ENCODE measurements around the gene ATG7.
"Not testable (repeated sequence)": the region's sequence is repeated elsewhere in the genome, so short reads cannot be mapped to it uniquely, and the experiment has no call there.

Gene ATG7

DNA sequence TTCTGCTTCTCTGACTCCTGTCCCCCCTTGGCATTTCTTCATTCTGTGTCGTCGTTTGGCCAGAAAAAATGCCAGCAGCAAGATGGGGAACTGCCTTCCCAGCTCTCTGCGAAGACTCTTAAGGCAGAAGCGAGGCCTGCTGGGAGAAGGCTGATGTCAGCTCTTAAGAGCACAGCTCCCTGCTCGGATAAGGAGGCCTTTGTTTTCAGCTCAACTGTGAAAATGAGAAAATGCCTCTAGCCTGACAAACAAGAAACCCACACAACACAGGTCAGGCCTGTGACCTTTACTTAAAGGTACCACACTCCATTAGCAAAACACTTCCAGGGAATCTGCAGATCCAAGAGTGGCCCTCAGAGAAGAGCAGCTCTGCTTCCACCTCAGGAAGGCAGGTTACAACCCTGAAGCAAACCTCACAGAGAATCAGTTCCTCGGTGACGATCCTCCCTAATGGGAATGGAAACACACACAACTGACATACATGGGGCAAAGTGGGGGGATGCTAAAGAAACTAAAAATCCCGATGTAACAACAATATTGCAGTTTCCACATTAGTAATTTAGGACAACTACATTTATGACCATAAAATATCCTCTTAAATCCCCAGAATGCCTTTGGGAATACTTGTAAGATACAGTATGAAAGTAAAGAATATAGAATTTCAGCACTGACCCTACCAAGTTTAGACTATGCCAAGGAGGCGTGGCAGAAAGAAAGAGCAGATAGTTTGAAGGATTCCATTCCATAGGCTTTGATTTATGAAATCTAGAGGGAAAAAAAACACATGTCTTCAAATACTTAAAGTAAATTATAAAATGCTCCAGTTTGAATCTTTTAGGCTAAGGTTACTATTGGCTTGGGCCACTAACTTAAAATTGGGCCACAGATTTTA, 319.4 kb downstream of the ATG7 start:
- DNase-seq (ENCODE audit: low read depth) = no peak

DNA sequence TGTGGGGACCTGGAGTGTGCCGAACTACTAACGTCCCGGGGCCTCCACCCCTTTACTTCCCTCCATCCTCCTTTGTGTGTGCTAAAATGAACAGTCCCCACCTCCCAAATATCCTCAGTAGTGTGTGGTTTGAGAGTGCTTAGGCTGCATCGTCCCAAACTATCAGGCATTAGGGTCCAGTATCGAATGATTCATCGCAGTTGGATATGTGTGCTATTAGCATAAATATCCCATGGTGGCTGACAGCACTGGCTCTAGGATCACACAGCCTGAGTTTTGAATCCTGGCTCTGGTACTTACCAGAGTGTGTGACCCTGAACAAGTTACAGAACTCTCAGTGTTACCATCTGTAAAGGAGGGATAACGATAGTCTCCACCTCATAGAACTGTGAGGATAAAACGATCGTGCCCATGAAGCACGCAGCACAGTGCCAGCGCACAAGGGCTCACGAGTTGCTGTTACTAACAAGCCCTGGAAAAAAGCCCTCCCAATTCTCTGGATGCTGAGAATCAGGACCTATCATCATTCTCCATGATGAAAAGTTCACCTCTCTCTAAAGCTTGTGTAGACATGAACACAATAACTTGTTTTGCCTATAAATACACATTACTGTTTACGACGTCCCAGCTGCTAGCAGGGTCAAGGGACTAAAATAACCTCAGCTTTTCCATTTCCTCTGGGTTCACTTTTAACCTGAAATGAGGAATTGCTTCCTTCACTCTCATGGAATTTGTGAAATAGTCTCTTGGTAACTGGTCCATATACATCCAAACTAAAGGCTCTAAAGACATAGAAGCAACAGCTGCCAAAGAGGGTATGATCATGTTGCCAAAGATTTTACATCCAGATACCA, 320.5 kb downstream of the ATG7 start:
- DNase-seq (ENCODE audit: low read depth) = no peak

DNA sequence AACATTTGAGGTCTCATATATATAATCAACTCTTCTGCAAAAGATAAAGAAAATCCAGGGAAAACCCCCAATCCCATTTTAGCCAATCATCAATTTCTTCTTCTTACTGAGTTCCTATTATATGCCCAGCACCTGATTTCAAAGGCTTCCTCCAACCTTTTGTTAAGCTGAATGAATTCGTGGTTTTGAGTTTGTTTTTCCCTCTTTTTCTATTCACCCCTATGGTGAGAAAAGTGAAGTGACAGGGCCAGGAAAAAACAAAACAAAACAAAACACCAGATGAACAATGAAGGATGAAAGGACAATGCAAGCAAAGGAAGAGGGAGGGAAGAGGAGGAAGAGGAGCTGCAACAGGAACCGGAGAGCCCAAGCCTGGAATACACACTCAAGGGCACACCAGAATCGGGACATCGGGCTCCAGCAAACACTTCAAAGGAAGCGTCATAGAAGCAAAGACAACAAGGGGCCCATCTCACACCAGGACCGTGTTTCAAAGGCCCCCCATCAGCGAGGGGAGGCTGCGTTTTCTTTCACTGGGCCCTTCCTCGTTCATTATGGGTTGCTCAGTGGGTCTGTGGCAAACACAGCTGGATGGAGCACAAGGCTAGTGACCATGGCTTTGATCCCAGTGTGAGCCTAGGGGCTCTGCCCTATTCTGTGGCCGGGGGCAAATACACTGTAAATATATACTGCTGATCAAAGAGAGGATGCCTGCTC, 321.3 kb downstream of the ATG7 start:
- DNase-seq (ENCODE audit: low read depth) = no peak

DNA sequence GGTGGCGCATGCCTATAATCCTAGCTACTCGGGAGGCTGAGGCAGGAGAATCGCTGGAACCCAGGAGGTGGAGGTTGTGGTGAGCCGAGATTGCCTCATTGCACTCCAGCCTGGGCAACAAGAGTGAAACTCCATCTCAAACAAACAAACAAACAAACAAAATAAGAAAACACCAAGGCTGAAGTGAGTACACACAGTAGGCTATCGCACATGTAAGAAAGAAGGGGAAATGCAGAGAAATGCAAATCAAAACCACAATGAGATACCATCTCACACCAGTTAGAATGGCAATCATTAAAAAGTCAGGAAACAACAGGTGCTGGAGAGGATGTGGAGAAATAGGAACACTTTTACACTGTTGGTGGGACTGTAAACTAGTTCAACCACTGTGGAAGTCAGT, 322.8 kb downstream of the ATG7 start:
- DNase-seq (ENCODE audit: low read depth) = not testable (repeated sequence)

DNA sequence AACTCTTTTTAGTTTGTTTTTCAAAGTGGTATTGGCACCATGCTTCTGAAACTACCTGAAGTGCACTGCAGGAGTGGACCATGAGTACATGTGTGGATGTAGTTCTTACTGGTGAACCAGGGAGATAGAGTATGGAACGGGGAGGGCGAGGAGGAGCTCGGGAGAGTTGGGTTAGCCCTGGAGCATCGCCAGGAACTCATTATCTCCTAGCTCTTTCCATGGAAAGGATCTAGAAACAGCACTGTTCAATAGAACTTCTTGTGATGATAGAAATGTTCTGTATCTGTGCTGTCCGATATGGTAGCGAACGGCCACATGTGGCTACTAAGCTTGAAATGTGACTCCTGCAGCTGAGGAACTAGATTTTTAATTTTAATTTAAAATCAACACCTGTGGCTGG, 324.2 kb downstream of the ATG7 start:
- no peak for DNase-seq (ENCODE audit: low read depth)

DNA sequence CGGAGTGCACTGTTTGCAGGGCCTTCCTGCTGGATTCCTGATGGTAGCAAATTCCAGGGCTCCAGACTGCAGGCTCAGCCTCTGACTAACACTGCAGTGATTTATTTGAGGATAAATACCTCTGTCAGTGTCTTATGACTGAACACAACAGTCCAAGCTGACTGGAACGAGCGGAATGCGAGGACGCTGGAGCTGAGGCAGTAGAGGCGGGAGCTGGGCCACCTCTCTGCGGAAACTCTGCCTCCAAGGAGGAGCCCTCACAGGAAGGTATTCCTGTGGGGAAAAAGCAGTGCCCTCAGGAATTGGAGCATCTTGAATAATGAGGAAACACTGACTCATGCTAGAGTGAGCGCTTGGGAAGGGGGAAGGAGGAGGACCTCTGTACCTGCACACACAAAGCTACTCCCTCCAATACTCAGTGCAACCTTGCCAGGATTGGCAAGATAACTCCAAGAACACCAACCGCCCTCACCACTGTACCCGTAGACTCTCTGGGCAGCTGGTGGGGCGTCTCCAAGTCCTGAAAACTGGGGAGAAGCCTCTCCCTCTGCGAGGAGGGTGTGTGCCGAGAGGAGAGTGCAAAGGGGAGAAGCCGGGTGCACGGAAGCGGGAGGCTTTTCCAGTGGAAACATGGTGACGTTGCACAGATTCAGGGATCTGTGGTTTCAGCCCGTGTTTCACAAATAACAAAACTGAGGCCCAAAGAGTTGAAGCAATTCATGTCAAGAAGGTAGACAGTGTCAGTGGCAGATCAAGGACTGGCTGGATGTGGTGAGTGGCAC, 328.5 kb downstream of the ATG7 start:
- DNase-seq (ENCODE audit: low read depth) = no peak

DNA sequence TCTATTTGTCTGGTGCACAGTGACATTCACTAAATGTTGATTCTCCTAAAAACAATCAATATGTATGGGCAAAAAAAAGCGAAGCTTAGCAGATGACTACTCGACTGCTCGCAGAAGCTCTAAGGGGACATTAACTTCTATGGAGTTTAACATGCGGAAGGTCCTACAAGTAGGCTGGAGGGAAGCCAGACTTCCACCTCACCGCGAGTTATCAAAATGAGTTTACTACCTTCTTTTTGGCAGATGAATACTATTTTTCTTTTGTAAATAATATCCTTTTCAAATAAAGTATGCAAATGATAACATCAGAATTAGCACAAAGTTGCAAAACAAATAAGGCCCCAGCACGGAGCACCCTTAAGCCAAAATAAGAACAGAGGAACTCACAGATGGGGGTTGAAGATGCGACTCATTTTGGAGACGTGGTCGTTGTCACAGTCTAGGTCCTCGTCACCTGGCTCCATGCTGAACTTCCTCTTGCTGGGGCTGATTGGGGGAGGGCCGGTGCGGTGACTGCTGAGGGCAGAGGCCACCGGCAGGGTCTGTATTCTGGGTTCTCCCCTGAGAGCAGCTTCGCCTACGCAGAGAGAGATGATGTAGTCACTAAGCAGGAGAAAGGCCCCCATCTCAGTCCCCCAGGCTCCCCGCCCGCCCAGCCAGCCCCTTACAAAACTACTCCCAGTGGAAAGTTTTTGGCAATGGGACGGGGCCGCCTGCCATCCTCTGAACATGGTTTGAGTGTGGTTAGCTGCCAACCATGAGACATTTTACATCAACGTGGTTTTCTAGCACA, 329.4 kb downstream of the ATG7 start:
- no peak for DNase-seq (ENCODE audit: low read depth)

DNA sequence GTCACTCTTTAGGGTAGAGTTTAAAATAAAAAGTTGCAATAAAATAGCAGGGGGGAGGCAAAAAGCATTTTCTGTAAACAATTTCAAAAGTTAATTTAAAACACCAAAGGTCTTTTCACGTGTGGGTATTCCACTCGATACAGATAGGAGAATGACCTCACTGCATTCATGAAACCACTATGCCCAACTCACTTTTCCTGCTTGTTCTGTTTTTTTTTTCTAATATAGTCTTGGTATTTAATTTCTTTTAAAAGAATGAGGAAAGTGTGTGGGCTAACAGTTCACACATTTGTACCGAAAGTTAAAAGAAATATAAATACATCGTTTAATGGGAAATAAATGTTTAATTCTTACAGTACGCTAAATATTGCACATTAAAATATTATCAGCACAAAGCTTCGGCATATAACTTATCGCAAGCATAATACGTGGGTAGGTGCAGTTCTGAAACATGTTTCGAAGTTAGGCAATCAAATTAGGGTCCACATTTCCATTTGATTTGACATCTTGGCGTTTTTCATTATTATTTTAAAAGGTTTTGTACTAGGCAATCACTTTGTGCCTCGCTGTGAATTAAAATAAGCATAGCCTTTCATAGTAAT, 330.1 kb downstream of the ATG7 start:
- DNase-seq (ENCODE audit: low read depth) = no peak

DNA sequence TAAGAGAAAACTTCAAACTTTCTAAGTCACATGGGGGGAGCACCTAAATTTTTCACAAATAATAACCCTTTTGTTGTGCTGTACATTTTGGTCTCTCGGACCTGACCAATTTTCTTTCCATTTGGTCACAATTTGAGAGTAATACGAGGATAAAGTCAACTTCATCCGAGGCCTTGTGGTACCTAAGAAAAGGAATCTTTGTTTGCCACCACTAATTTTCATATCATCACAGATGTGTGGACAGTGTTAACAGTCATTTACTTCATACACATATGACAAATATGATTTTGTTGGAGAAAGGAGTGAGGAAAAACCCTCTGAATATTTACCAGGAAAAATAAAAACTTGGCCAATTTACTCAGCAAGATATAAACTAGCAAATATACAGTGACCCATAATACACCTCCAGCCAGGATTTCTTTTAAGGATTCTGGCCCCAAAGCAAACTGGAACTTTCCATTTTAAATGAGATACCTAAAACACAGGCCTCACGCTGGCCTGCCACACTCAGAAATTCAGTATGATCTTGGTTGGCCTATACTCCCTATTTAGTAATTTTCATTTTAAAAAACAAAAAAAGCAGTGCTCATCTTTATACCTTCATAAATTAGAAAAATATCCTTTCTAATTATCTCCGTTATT, 330.8 kb downstream of the ATG7 start:
- DNase-seq (ENCODE audit: low read depth) = no peak

DNA sequence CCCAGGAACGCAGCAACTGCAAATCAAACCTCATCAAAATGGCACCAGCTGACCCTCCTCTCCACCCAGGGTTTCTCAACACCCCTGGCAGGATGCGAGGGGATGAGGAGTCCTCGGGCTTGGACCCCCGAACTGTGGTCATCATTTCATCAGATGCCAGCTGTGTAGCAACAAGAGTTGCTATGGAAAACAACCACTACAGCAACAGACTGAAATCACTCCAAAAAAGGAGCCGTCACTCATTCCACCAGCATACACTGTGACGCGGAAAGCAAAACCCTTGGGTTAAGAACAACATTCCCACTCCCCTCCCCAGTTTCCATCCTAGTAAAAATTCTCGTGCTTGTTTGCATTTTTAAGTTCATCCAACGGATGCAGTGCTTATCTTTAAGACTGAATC, 331.4 kb downstream of the ATG7 start:
- no peak for DNase-seq (ENCODE audit: low read depth)

DNA sequence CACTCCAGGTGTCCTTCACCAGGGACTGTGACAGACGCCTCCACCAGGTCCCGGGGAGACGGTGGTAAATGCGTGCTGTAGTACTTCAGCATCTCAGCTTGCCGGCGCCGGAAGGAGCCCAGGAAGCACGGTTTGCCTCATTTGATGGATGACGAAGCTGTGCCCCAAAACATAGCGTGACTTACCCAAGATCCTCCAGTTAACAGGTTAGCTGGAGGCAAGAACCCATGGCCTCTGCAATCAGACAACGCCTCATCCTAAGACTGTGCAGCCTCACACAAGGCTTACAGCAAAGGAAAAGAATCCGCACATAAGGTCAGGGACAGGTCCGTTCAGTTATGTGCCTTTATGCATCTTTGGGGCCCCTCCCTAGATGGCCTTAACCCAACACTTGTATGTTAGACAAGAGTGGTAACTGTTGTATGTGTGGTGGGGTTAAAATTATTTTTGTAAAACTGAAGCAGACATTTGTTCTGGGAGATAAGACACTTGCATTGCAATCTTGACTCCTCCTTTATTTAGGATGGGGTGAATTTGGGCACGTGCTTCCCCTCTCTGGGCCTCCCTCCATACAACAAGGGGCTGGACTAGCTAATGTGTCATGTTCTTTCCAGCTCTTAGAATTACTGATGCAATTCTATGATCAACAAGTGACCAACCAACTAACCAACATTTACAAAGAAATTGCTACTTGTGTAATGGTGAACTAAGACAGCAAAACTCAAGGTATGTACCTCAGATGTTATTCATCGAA, 332.1 kb downstream of the ATG7 start:
- DNase-seq (ENCODE audit: low read depth) = no peak

DNA sequence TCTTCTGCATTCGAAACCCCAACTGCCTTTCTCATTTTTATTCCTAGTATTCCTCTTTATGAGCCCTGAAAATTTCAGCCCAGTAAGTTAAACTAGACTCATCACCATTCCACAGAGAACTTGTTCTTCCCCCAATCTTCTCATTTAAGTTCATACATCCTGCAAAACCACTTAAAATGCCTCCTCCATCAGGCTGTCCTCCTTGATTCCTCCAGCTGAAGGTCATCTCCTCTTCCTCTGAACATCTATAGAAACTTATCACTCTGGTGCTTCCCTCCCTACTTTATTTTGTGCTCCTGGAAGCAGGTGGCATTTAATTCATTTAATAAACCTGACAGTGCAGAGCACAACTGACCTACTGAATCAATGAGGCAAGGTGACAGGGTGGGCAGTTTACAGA, 333.2 kb downstream of the ATG7 start:
- no peak for DNase-seq (ENCODE audit: low read depth)

DNA sequence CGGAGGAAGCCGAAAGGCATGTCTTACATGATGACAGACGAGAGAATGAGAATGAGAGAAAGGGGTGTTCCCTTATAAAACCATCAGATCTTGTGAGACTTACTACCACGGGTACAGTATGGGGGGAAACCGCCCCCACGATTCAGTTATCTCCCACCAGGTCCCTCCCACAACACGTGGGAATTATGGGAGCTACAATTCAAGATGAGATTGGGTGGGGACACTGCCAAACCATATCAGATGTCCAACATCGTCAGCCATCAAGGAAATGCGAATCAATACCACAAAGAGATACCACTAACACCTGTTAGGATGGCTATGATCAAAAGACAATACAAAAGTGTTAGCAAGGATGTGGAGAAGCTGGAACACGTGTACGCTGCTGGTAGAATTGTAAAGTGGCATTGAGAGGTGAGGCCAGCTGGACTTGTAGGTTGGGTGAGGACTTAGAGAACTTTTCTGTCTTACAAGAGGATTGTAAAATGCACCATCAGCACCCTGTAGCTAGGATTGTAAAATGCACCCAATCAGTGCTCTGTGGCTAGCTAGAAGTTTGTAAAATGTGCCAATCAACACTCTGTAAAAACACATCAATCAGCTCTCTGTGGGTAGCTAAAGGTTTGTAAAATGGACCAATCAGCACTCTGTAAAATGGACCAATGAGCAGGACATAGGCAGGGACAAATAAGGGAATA, 334.0 kb downstream of the ATG7 start:
- no peak for DNase-seq (ENCODE audit: low read depth)

DNA sequence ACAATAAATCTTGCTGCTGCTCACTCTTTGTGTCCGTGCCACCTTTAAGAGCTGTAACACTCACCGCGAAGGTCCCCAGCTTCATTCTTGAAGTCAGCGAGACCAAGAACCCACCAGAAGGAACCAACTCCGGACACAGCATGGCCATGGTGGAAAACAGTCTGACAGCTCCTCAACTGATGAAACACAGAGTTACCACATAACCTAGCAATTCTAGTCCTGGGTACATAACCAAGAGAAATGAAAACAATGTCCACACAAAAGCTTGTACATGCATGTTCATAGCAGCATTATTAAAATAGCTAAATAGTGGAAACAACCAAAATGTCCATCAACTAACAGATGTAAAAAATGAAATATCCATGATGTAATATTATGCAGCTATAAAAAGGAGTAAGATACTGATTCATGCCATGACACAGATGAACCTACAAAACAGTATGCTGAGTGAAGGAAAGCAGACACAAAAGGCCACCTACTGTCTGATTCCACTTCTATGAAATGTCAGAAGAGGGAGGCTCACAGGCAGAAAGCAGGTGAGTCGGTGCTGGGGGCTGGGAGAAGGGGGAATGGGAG, 334.8 kb downstream of the ATG7 start:
- DNase-seq (ENCODE audit: low read depth) = no peak

Data from stimulated activated CD8-positive, alpha-beta memory T cell treated with anti-CD3 and anti-CD28 coated beads, Interleukin-15, amount 100 ng/mL, for 24 hours (primary cell).